Natural killer cell (primary cell): ENCODE data around the gene NAA30. TPM values are rescaled to one million over a fixed set of nuclear protein-coding genes. Genes with fewer than 3 reads are reported as not detected.

ENCODE experiments used
- ATAC-seq, 3 donors: fragments of 150-1000 bp in 2 of 3; fragments of 200-7000 bp in 1 of 3; cut with Tn5 transposase; 1 replicate in 1 of 3; 2 replicates in 2 of 3; pipeline ENCODE4 v1.10.0; 2021; ENCODE audit warnings: mild to moderate bottlenecking in 2 of 3, moderate library complexity in 2 of 3
- DNase-seq, 2 donors: peaks; one replicate each; pipeline versions ENCODE4 v3.0.0 to v3.0.0-alpha.2; 2013 to 2021; ENCODE audit warnings: mixed read lengths in 1 of 2
- H3K27ac ChIP-seq: one replicate; pipeline ENCODE4 v1.5.1; 2013; ENCODE audit warnings: mild to moderate bottlenecking, low read length
- H3K27me3 ChIP-seq: one replicate; pipeline ENCODE4 v1.6.1; 2013; ENCODE audit warnings: low read length; ENCODE audit not compliant: control insufficient read depth, insufficient read depth
- H3K36me3 ChIP-seq: one replicate; pipeline ENCODE4 v1.6.1; 2013; ENCODE audit warnings: low read length; ENCODE audit not compliant: control insufficient read depth, insufficient read depth
- H3K4me1 ChIP-seq: one replicate; pipeline ENCODE4 v1.6.1; 2013; ENCODE audit warnings: low read length; ENCODE audit not compliant: control insufficient read depth, insufficient read depth
- H3K4me3 ChIP-seq: one replicate; pipeline ENCODE4 v1.5.1; 2013; ENCODE audit warnings: low read length
- H3K9me3 ChIP-seq: one replicate; pipeline ENCODE4 v1.6.1; 2013; ENCODE audit warnings: low read length; ENCODE audit not compliant: control insufficient read depth, insufficient read depth
- H3K27ac Mint-ChIP-seq, 2 donors: one replicate each; pipeline ENCODE4 v1.8.0; 2022; ENCODE audit warnings: mild to moderate bottlenecking in 2 of 2, mixed read lengths in 2 of 2, moderate library complexity in 1 of 2
- H3K27me3 Mint-ChIP-seq, 2 donors: one replicate each; pipeline ENCODE4 v1.8.0; 2022; ENCODE audit warnings: low read depth in 2 of 2, mixed read lengths in 2 of 2
- H3K36me3 Mint-ChIP-seq: one replicate; pipeline ENCODE4 v1.8.0; 2022; ENCODE audit warnings: mixed read lengths
- H3K4me1 Mint-ChIP-seq, 2 donors: one replicate each; pipeline ENCODE4 v1.8.0; 2022; ENCODE audit warnings: mixed read lengths in 2 of 2
- H3K4me3 Mint-ChIP-seq: one replicate; pipeline ENCODE4 v1.8.0; 2022; ENCODE audit warnings: mild to moderate bottlenecking, moderate library complexity, mixed read lengths
- H3K9me3 Mint-ChIP-seq, 2 donors: one replicate each; pipeline ENCODE4 v1.8.0; 2022; ENCODE audit warnings: mixed read lengths in 2 of 2
- CTCF ChIP-seq: fragments of 200-600 bp; IDR thresholded peaks from one replicate; pipeline ENCODE4 v1.8.0; 2022; ENCODE audit warnings: antibody characterized with exemption
- WGBS: methylation state at CpG from one replicate; pipeline ENCODE4 v1.1.7; 2013; ENCODE audit warnings: missing lambda C conversion rate; ENCODE audit not compliant: insufficient coverage; 5-methylcytosine and 5-hydroxymethylcytosine counted together
- intact Hi-C: fragments of 100-400 bp; cut with micrococcal nuclease; formaldehyde crosslinking; loops from one replicate; pipeline ENCODE4 v1.14.2; 2022
- total RNA-seq, 4 donors: library from RNA; stranded (reverse); fragments of 120-200 nt in 1 of 4; gene quantifications; one replicate each; pipeline versions ENCODE4 v1.2.3 to v1.2.4, GENCODE V29; 2013 to 2022

The NAA30 gene
- total RNA-seq, 3 donors from 2014 or later (not counting 1 experiment from before 2014, with no cell fraction given): 17.1 to 32.6 (median 24.0) TPM

- no CpG with 5 or more reads among the region's 1 CpG for WGBS
- ATAC-seq (no peak), DNase-seq (no peak)
- no peaks in the 10 kb centered on the region for H3K9me3 Mint-ChIP-seq
- TF ChIP-seq CTCF: no peak
- H3K27ac ChIP-seq: no peak overlapping the region
- no peak overlapping the region for H3K4me3 Mint-ChIP-seq
- H3K4me3 ChIP-seq: no peak overlapping the region
- peaks cover under 1% of the 10 kb centered on the region for H3K36me3 ChIP-seq
- peaks cover 0 to 4% of the 10 kb centered on the region in 2 donors for H3K27me3 Mint-ChIP-seq
- H3K4me1 Mint-ChIP-seq: peaks cover 0 to 5% of the 10 kb centered on the region in 2 donors
- no peaks in the 10 kb centered on the region for H3K36me3 Mint-ChIP-seq
- intact Hi-C loops: no loop called here
- H3K9me3 ChIP-seq: no peaks in the 10 kb centered on the region
- H3K27ac Mint-ChIP-seq: no peak overlapping the region
- no peaks in the 10 kb centered on the region for H3K4me1 ChIP-seq
- H3K27me3 ChIP-seq: no peaks in the 10 kb centered on the region
Observed at GRCh38 chr14:57417228-57417627, 26.8 kb downstream of the NAA30 start.

- Mint-ChIP-seq H3K27me3 (peaks cover 0 to 4% of the 10 kb centered on the region in 2 donors), H3K36me3 (no peaks in the 10 kb centered on the region), H3K4me1 (peaks cover 0 to under 1% of the 10 kb centered on the region in 2 donors), H3K9me3 (no peaks in the 10 kb centered on the region), H3K4me3 (no peak overlapping the region), H3K27ac (no peak overlapping the region)
- Histone ChIP-seq H3K4me1 (no peaks in the 10 kb centered on the region), H3K27ac (no peak overlapping the region), H3K36me3 (no peaks in the 10 kb centered on the region), H3K27me3 (no peaks in the 10 kb centered on the region), H3K9me3 (no peaks in the 10 kb centered on the region), H3K4me3 (no peak overlapping the region)
- intact Hi-C loops: no loop called here
- DNase-seq (no peak), ATAC-seq (no peak)
- 96% methylated on average over 4 of the region's 4 CpGs for WGBS
- TF ChIP-seq CTCF: no peak
Observed at GRCh38 chr14:57418999-57419398, 28.6 kb downstream of the NAA30 start.

- no peaks in the 10 kb centered on the region for H3K36me3 Mint-ChIP-seq
- Histone ChIP-seq H3K4me3 (no peak overlapping the region), H3K4me1 (no peaks in the 10 kb centered on the region), H3K27ac (no peak overlapping the region), H3K9me3 (no peaks in the 10 kb centered on the region), H3K27me3 (no peaks in the 10 kb centered on the region), H3K36me3 (no peaks in the 10 kb centered on the region)
- no peak for ATAC-seq
- H3K4me3 Mint-ChIP-seq: no peak overlapping the region
- DNase-seq: no peak
- no peaks in the 10 kb centered on the region for H3K9me3 Mint-ChIP-seq
- 91% methylated on average over 4 of the region's 4 CpGs for WGBS
- H3K4me1 Mint-ChIP-seq: no peaks in the 10 kb centered on the region
- intact Hi-C loops: no loop called here
- peaks cover 0 to 4% of the 10 kb centered on the region in 2 donors for H3K27me3 Mint-ChIP-seq
- TF ChIP-seq CTCF: no peak
- no peak overlapping the region for H3K27ac Mint-ChIP-seq
Observed at GRCh38 chr14:57420033-57420432, 29.6 kb downstream of the NAA30 start.

GRCh38 chr14:57420986-57421385, 30.6 kb downstream of the NAA30 start:
- Mint-ChIP-seq H3K27me3 (peaks cover 0 to 4% of the 10 kb centered on the region in 2 donors), H3K4me1 (no peaks in the 10 kb centered on the region), H3K4me3 (no peak overlapping the region), H3K36me3 (no peaks in the 10 kb centered on the region), H3K9me3 (no peaks in the 10 kb centered on the region), H3K27ac (no peak overlapping the region)
- intact Hi-C loops: no loop called here
- no peaks in the 10 kb centered on the region for H3K9me3 ChIP-seq
- no peaks in the 10 kb centered on the region for H3K36me3 ChIP-seq
- 91% methylated on average over 3 of the region's 3 CpGs for WGBS
- no peak for ATAC-seq
- H3K27me3 ChIP-seq: no peaks in the 10 kb centered on the region
- TF ChIP-seq CTCF: no peak
- no peak overlapping the region for H3K27ac ChIP-seq
- no peak for DNase-seq
- no peaks in the 10 kb centered on the region for H3K4me1 ChIP-seq
- H3K4me3 ChIP-seq: no peak overlapping the region
